Mucosa of descending colon (tissue), 3 donors: Measurements from ENCODE around the gene RNF8. TPM values are rescaled to one million over a fixed set of nuclear protein-coding genes. Genes with fewer than 3 reads are reported as not detected.
"Not testable (repeated sequence)": the region's sequence is repeated elsewhere in the genome, so short reads cannot be mapped to it uniquely, and the experiment has no call there.

Experiments
- ATAC-seq: fragments of 200-7000 bp; cut with Tn5 transposase; one replicate; pipeline ENCODE4 v1.9.1; 2020; ENCODE audit warnings: mild to moderate bottlenecking, moderate library complexity
- DNase-seq, 3 donors: peaks; one replicate each; pipeline ENCODE4 v3.0.0-alpha.2; 2020
- H3K36me3 ChIP-seq: fragments of 200-600 bp; one replicate; pipeline ENCODE4 v1.8.0; 2021; ENCODE audit warnings: low read depth, mild to moderate bottlenecking
- H3K4me1 ChIP-seq: fragments of 200-600 bp; one replicate; pipeline ENCODE4 v1.8.0; 2021; ENCODE audit warnings: low read depth, mild to moderate bottlenecking
- H3K4me3 ChIP-seq: fragments of 200-600 bp; one replicate; pipeline ENCODE4 v1.8.0; 2021; ENCODE audit warnings: mild to moderate bottlenecking
- H3K9me3 ChIP-seq: fragments of 200-600 bp; one replicate; pipeline ENCODE4 v1.8.0; 2021; ENCODE audit warnings: mild to moderate bottlenecking
- CTCF ChIP-seq: fragments of 200-600 bp; IDR thresholded peaks from one replicate; pipeline ENCODE4 v1.8.0; 2022; ENCODE audit warnings: antibody characterized with exemption, mild to moderate bottlenecking
- intact Hi-C, 2 donors: fragments of 100-400 bp; cut with DNase I in 1 of 2; cut with micrococcal nuclease in 1 of 2; formaldehyde crosslinking; loops; one replicate each; pipeline versions ENCODE4 v1.11.0 to v1.11.1; 2022; cut with DNase I, micrococcal nuclease
- total RNA-seq, 3 donors: library from RNA; stranded (reverse); fragmentation: NEBNext Ultra II Directional in 2 of 3; extraction: Animal tissue kit (Norgen Biotek cat#: 25700) in 2 of 3; gene quantifications; one replicate each; pipeline versions ENCODE4 v1.2.1 to v1.2.4, GENCODE V29; 2021 to 2023
- donor health status: DM: no; HTN: no; CAD: no; lungs with moderate emphysema.
- donor health status: DM: no; HTN: no; CAD: no.
- donor health status: DM: no; HTN: yes; CAD: no.

RNF8 gene
- total RNA-seq, 3 donors from 2014 or later, result 11.2 to 16.3 (median 11.4) TPM

- Histone ChIP-seq H3K4me1 (peaks cover 12% of the 10 kb centered on the region), H3K36me3 (no peaks in the 10 kb centered on the region), H3K4me3 (no peak overlapping the region), H3K9me3 (no peaks in the 10 kb centered on the region)
- intact Hi-C loops, result no loop called here
- no peak for ATAC-seq
- no peak for DNase-seq
- no peak for TF ChIP-seq CTCF
Observed at GRCh38 chr6:37438930-37439329, 85.1 kb downstream of the RNF8 start.

- peaks cover 5% of the 10 kb centered on the region for H3K4me1 ChIP-seq
- no peak overlapping the region for H3K4me3 ChIP-seq
- no peak for DNase-seq
- no peaks in the 10 kb centered on the region for H3K9me3 ChIP-seq
- no peak for TF ChIP-seq CTCF
- intact Hi-C loops, result no loop called here
- H3K36me3 ChIP-seq, result peaks cover 5% of the 10 kb centered on the region
- no peak for ATAC-seq
Observed at GRCh38 chr6:37441651-37442050, 87.9 kb downstream of the RNF8 start.

GRCh38 chr6:37442416-37443215 lies 88.8 kb downstream of the RNF8 start:
- no peaks in the 10 kb centered on the region for H3K9me3 ChIP-seq
- DNase-seq (no peak), ATAC-seq (peak; percentile 25)
- peaks cover 5% of the 10 kb centered on the region for H3K4me1 ChIP-seq
- intact Hi-C loops, result no loop called here
- H3K36me3 ChIP-seq, result peaks cover 5% of the 10 kb centered on the region
- no peak for TF ChIP-seq CTCF
- no peak overlapping the region for H3K4me3 ChIP-seq

GRCh38 chr6:37443216-37443542 lies 89.4 kb downstream of the RNF8 start:
- DNase-seq, H3K4me1 ChIP-seq, intact Hi-C loops, H3K9me3 ChIP-seq, ATAC-seq, H3K36me3 ChIP-seq, H3K4me3 ChIP-seq: not testable (repeated sequence)

Other genes with a start within 250 kb of the RNF8 start
- 10 to 100 TPM; 36.9 to 84.1 (median 56.0) TPM for gene PIM1, start 183.8 kb upstream of the RNF8 start, total RNA-seq
- 10 to 100 TPM; 12.9 to 15.5 (median 14.8) TPM for gene TBC1D22B, start 96.2 kb upstream of the RNF8 start, total RNA-seq
- 1 to 10 TPM in 2 of 3 donors, under 1 TPM in 1; 0.96 to 1.6 (median 1.5) TPM for gene TMEM217, start 95.8 kb upstream of the RNF8 start, total RNA-seq
- 10 to 100 TPM; 26.1 to 49.8 (median 27.5) TPM for gene CMTR1, start 79.2 kb downstream of the RNF8 start, total RNA-seq
- gene CCDC167, start 145.9 kb downstream of the RNF8 start, total RNA-seq, result 10 to 100 TPM in 2 of 3 donors, 1 to 10 TPM in 1; 5.4 to 13.4 (median 12.1) TPM